HG03342 (cell line): Measurements from ENCODE around the gene NPTX2.

Experiments
- ATAC-seq: cut with Tn5 transposase; IDR thresholded peaks from one replicate; pipeline ENCODE4 v1.9.1; 2021; ENCODE audit warnings: mild to moderate bottlenecking, moderate library complexity; ENCODE audit not compliant: unreplicated experiment

The NPTX2 gene

GRCh38 chr7:98617960-98618418 lies 904 bp downstream of the NPTX2 start:
- no peak for ATAC-seq

DNA sequence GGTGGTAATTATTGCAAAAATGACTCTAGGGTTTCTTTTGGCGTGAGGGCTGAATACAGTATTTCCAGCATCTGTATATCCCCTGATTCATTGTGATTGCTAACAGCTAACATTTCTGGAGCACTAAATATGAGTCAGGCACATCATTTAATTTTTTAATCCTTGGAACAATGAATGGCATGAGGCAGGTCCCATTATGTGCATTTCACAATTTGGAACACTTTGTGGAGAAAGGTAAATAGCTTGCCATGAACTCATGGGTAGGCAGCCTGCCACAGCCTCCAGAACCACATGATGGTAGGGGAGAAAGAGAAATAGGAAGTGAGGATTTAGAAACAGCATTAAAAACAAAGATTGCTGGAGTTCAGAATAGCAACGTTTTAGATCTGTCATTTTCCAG lies 1.7 kb downstream of the NPTX2 start:
- no peak for ATAC-seq

DNA sequence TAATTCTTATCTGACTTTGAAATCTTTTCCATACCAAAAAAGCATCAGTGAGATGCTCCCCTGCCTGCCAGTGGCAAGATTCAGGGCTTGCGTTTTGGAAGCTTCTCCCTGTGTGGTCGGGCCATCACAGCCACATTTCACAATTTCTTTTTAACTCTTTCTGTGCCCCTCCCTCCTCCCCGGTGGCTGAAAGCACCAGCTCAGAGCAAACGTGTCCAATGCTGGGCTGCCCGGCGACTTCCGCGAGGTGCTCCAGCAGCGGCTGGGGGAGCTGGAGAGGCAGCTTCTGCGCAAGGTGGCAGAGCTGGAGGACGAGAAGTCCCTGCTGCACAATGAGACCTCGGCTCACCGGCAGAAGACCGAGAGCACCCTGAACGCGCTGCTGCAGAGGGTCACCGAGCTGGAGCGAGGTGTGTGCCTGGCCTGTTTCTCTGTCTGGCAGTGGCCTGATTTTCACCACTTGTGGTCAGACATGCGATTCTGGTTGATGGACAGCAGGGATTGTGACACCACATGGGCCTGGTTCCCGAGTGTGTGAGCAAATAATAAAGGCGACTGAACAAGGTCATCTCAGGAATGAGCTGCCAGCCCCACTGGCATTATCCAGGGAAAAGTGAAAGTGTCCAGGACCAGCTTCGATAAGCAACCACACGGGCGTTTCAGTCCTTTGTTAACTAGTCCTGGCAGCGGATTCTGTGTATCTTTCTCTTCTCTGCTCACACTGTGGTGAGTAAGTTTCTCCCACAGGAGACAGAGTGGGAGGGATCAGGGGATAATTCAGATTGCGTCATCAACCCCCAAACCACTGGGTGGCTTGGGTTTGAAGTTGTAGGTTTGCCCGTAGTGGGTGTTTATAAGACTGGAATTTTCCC lies 2.6 kb downstream of the NPTX2 start:
- ATAC-seq = no peak

DNA sequence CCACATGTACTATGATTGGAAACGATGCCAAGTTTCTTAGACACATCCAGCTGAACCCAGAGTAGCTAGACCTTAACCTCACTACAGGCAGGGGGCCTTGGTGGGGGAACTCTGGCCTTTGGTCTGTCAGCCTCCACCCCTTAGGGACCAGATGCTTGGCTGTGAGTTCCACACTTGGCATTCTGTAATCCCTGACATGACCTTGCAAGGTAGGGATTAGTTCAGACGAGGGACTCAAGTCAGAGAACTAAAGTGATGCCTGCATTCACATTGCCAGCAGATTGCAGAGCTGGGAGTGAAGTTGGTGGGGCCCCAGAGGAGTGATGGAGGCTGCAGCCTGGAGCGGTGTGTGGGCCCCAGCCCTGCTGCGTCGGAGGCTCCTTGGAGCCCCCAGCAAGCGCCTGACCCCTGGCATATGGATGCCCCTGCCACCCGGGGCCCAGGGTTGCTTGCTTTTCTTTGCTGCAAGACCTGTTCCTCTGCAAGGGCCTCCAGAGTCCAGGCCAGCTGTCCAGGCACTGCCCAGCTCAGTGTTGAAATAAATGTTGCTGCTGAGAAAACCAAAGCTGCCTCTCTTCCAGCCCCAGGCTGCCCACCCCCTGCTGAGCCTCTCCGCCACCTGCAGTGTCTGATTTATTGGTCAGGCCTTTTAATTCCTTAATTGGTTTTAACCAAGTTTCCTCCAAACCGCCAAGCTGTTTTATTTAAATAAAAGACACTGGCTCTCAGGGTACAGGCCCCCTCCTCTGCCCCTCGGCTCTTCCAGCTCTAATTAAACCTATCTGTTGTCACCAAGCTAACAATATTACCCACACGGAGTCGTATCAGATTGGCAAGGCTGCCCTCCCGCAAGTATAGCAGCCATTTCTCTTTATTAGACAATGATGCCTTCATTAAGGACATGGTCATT lies 4.7 kb downstream of the NPTX2 start:
- ATAC-seq = no peak

DNA sequence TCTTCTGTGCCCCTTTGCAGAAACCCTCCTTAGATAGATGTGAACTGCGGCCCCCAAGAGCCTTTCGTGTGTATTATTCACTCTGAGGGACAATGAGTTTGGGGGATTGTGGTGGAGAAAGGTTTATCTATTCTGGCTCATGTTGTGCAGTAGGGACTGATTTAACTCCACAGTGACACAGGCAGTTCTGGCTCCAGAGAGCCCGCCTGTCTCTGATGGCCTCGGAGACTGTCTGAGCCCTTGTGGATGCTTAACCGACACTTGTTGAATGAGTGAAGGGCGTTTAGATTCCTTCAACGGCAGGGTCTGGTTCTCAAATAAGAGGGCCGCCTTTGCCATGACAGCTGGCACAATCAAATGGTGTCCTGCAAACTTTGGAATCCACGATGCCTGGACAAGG lies 5.8 kb downstream of the NPTX2 start:
- ATAC-seq = no peak

DNA sequence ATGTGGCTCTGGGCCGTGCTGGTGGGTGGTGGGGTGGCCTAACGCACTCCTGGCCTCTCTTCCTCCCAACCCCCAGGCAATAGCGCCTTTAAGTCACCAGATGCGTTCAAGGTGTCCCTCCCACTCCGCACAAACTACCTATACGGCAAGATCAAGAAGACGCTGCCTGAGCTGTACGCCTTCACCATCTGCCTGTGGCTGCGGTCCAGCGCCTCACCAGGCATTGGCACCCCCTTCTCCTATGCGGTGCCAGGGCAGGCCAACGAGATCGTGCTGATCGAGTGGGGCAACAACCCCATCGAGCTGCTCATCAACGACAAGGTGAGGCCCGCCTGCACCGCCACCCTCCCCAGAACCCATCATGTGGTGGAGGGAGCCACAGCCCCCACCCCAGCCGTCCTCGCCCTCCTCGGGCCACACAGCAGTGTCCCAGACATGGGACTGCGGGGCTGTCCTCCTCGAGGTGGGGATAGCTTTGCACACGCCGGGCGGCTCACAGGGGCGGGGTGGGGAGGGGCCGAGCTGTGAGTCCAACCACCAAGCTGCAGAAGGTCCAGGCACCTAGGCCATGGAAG lies 7.8 kb downstream of the NPTX2 start:
- ATAC-seq = no peak

DNA sequence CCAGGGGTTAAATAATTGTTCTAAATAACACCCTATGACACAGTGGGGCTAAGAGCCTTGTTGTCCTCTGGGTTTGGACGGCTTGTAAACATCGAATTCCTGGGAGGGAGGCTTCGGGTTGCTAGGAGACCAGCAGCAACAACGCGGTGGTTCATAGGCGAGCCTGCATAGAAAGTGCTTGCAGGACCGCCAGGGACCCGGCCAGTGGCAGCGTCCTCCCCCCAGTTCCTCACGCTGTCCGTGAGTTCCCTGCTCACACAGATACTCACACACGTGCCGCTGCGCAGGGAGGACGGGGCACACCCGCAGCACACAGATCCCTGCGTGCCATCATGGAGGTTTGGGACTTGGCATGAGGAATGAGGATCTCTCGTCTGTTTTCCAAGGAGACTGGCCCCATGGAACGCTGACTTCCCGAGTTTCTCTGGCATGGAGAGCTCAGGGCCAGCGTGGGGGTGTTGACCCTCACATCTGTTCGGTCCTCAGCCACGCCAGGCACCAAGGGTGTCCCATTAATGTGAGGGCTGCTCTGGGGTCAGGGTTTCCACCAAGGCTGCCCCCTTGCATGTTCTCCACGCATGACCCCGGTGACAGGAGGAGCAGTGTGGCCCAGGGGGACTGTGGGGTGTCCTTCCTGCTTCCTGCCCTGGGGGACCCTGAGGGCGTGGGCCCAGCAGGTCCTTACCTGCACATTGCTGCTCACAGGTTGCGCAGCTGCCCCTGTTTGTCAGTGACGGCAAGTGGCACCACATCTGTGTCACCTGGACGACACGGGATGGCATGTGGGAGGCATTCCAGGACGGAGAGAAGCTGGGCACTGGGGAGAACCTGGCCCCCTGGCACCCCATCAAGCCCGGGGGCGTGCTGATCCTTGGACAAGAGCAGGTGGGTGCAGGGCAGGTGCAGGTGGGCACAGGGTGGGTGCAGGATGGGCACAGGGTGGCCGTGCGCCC lies 9.7 kb downstream of the NPTX2 start:
- no peak for ATAC-seq

GRCh38 chr7:98627413-98627790 lies 10.3 kb downstream of the NPTX2 start:
- no peak for ATAC-seq

- no peak for ATAC-seq
These were observed 11.3 kb downstream of the NPTX2 start for GRCh38 chr7:98628418-98628817.

GRCh38 chr7:98629001-98629431 lies 11.9 kb downstream of the NPTX2 start:
- no peak for ATAC-seq

- no peak for ATAC-seq
These were observed 13.1 kb downstream of the NPTX2 start for GRCh38 chr7:98630149-98630548.

GRCh38 chr7:98630770-98631169 lies 13.7 kb downstream of the NPTX2 start:
- ATAC-seq = no peak

DNA sequence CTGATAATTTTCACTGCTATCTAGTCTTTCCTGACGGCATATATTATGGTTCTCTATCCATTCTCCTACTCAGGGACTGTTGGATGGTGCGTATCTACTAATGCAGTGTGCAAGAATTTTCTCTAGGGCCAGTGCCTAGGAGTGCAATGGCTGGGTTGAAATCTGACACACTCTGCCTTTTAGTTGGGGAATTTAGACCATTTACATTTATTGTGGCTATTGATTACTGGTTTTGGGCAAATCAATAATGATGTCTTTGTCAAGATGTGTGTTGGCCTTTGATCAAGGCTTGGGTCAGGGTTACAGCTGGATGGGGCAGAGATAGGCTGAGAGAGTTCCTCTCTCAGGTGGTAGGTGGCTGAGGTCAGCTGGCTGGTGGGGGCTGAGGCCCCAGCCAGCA lies 21.8 kb downstream of the NPTX2 start:
- ATAC-seq = no peak

GRCh38 chr7:98640375-98640774 lies 23.3 kb downstream of the NPTX2 start:
- ATAC-seq = no peak

DNA sequence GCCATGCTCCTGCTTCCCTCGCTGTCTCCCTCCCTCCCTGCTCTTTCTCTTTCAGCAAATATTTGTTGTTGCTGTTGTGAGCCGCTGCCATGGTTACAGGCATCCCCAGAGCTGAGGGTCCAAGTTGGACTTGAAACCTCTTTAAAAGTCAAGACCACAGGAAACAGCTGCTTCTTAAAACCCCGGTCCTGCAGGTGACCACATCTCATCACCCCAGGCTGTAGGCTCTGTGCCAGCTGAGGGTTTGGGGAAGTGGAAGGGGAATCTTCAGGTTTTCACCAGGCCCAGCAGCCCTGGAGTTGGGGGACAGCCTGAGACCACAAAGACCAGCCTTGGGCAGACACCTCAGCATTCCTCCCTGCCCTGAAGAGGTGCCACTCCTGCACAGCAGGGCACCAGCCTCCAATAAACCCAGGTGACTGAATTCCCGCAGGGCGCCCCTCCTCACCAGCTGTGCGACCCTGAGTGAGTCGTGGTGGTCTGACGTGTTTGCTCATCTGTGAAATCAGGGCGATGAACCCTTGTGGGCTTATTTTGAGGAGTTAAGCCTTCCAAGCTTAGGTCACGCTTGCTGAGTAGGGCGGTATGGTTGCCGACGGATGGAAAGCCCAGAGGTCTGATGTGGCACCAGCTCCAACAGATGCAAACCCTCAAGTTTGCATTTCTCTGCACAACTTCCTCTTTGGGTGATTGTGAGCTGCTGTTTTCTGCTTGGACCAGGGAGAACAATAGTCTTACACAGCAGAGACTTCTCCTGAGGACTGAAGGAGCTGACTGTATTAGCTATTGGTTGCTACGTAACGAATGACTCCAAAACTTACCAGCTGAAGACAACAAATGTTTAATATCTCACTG lies 24.8 kb downstream of the NPTX2 start:
- ATAC-seq = peak; percentile 70

- ATAC-seq = peak; percentile 23
These were observed 26.3 kb downstream of the NPTX2 start for GRCh38 chr7:98643236-98643985.

GRCh38 chr7:98646465-98646864 lies 29.4 kb downstream of the NPTX2 start:
- no peak for ATAC-seq

- ATAC-seq = no peak
These were observed 30.2 kb downstream of the NPTX2 start for GRCh38 chr7:98647326-98647725.

DNA sequence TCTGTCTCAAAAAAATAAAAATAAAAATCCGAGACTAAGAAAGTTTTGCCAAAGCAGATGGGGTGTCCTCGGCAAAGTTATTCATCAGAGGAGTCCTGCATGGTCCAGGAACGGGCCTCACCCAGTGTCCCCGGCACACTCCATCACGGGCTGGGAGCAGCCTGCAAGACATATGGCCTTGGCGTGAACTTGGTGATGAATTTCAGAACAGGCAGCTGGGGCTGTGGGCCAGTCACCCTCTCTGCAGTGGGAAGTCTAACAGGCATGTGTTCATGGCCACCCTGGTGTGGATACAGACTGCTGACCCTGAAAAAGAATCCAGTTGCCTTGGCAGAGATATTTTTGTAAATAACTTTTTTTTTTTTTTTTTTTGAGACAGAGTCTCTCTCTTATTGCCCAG lies 34.7 kb downstream of the NPTX2 start:
- ATAC-seq = no peak
